ACHN (cell line): ENCODE results near the gene MARVELD1.
"Not testable (repeated sequence)": the region's sequence is repeated elsewhere in the genome, so short reads cannot be mapped to it uniquely, and the experiment has no call there.

Experiments
- DNase-seq: peaks from one replicate; pipeline ENCODE4 v3.0.0-alpha.2; 2015
- in situ Hi-C: cut with HindIII; loops from 2 replicates; pipeline ENCODE4 v1.10.0; 2017; ENCODE audit warnings: low sequenced_read_pairs, low pct_ligation_motif_present, low pct_unique_long_range_greater_than_20kb

Gene MARVELD1

DNA sequence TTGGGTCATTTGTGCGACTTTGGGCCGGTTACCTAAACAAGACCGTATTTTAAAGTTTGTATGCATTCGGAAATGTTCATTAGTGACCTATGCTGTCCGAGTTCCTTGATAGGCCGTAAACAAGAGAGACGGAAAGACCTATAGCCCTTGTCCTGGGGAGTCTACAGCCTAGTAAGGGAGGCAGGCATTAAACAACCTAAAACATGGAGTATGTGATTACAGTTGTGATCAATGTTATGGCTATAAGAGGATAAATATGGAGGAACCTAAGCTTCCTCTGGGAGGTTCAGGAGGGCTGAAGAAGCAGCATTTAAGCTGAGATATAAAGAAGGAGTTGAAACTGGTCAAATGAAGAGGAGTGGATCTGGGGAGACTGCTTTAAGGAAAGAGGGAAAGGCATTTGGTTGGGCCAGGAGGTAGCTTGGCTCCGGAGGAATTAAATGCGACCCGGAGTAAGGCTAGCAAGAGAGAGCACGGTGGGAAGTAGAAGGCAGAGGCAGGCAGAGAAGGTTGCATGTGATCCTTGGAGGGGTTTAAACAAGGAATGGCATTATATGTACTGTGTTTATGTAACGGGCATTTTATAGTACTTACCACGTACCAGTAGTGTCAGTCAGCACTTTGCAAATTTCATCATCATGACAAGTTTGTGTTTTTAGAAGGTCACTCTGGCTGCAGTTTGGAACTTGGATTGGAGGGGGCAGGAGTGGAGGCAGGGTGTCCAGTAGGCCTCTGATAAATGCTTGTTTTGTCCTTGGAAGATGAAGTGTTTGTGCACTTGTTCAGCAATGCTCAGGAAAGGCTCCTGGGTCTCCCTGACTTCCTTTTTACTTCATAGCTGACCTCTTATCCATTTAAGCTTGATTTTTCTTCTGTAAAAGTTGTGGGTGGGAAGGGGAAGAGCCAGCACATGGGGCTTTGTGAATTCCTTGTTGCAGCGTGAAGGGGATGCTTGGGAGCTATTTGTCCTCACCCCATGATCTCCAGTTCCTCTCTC lies 25.4 kb upstream of the MARVELD1 start:
- no peak for DNase-seq
- in situ Hi-C loops, result no loop called here

DNA sequence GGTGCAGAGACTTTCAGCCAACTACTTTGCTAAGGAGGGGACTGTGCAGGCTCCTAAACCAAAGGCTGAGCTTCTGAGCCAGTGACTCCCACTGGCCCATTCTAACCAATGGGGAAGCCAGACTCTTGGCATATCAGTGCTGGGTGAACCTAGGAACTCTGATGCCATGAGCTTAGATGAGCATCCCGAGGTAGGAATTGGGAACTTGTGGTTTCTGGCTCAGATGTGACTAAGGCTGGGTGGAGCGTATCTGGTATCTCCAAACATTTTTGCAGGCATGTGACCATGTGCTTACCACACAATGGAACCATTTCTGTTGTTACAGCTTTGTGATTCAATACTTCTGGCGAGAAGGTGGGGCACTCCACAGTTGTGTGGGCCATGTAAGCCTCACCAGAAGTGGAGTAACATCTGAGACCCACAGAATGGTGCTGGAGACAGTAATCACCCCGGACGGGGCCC lies 23.9 kb upstream of the MARVELD1 start:
- DNase-seq, result peak; percentile 76
- in situ Hi-C loops, result no loop called here

DNA sequence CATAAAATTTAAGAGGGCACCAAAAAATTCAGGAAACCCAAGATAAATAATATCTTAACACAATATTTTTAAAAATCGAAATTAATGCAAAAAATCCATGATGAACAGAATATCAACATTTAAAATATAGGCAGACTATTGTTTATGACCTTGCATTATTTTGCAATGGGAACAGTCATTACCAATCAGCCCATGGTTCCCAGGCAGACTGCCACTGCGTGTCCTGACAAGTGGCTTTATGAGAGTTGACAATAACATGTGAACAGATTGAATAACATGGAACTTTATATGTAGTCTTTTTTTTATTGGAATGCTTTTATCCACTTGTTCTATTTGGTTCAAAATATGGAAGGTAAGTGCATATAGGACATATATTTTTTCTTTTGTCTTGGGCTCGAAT lies 23.4 kb upstream of the MARVELD1 start:
- in situ Hi-C loops, result no loop called here
- no peak for DNase-seq

DNA sequence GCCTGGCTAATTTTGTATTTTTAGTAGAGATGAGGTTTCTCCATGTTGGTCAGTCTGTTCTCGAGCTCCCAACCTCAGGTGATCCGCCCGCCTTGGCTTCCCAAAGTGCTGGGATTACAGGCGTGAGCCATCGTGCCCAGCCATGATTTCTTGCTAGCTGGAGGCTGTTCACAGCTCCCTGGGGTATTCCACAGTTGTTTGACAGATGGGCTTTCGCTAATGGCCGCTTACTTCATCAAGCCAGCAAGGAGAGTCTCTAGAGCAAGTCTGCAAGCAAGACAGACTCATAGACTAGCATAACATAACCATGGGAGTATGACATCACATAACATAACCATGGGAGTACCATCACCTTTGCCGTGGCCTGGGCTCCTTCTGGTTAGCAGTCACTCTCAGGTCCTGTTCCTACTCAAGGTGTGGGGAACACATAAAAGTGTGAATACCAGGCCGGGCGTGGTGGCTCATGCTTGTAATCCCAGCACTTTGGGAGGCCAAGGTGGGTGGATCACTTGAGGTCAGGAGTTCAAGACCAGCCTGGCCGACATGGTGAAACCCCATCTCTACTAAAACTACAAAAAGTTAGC lies 15.4 kb upstream of the MARVELD1 start:
- in situ Hi-C loops, DNase-seq: not testable (repeated sequence)

DNA sequence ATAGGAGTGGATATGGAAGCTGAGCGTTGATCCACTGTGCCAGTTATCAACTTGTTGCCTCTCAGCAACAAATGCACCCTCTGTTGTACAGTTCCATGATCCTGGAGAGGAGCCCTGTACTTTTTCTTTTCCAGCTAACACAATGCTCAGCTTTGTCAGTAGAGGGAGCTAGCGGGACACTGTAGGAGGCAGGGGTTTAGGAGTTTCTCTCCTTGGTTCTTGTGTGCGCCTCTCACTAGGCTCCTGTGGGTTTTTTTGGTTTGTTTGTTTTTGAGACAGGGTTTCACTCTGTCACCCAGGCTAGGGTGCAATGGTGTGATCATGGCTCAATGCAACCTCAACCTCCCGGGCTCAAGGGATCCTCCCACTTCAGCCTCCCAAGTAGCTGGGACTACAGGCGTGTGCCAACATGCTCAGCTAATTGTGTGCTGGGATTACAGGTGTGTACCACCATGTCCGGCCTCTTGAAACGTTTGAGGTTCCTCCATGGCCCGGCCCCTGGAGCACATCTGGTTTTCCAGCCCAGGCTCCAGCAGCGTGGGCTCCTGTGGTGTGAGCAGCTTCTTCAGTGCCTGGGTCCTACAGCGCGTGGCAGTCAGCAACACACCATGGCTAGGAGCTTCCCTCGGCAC lies 12.0 kb upstream of the MARVELD1 start:
- DNase-seq, result peak; percentile 78
- in situ Hi-C loops, result no loop called here

DNA sequence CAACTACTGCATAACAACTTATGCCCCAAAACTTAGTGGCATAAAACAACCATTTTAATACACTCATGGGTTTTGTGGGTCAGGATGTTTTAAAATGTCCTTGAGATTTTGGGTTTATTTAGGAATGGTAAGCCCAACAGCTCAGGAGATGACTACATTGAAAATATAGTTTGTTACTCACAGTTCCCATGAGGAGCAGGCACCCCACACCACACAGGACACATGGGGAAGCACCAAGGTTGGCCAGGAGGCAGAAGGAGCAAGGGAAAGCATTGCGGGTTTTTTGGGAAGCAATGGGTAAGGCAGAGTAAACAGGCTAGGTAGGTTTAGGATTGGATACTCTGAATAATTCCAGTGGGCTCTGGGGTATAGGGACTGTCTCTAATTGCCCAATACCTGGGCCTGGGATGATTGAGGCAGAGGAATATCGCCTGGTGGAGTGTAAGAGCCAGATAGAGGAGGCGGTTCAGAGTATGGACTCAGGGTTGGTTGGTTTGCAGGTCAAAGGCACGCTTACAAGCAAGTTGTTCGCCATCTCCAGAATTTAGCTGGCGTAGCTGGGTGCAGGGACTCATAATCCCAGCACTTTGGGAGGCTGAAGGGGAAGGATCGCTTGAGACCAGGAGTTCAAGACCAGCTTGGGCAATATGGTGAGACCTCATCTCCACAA lies 10.0 kb upstream of the MARVELD1 start:
- no peak for DNase-seq
- in situ Hi-C loops, result no loop called here

DNA sequence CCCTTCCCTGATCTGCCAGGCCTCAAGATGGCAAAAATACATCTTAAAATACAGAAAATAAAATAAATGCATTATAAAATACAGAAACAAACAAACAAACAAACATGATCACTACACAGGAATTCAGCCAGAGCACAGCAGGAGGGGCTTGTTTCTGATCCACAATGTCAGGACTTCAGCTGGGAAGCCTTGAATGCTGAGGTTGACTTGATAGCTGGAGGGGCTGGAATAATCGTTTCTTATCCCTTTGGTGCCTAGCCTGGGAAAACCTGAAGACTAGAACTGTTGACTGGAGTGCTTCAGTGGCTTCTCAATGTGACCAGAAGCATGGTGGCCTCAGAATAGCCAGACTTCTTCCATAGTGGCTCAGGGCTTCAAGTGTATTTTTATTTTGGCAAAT lies 9.2 kb upstream of the MARVELD1 start:
- in situ Hi-C loops, result no loop called here
- no peak for DNase-seq

DNA sequence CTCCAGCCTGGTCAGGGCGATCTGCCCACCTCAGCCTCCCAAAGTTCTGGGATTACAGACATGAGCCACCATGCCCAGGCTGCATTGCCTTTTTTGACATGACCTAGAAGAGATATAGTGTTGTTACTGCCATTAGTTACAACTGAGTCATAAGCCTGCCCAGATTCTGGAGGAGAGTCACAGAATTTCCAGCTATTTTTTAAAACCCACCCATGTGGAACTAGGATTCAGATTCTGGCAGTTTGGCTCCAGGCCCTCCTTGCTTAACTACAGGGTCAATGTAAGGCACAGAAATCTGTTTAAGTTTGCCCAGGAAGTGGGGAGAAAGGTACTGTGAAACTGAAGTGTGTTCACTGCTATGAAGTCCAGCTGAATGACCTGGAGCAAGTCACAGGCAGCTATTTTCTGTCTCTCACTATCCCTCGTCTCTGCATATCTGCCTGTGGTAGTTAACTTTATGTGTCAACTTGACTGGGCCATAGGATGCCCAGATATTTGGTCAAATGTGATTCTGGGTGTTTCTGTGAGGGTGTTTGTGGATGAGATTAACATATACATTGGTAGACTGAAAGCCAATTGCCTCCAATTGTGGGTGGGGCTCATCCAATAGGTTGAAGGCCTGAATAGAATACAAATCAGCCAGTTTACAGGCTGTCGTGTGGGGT lies 8.4 kb upstream of the MARVELD1 start:
- in situ Hi-C loops, result no loop called here

DNA sequence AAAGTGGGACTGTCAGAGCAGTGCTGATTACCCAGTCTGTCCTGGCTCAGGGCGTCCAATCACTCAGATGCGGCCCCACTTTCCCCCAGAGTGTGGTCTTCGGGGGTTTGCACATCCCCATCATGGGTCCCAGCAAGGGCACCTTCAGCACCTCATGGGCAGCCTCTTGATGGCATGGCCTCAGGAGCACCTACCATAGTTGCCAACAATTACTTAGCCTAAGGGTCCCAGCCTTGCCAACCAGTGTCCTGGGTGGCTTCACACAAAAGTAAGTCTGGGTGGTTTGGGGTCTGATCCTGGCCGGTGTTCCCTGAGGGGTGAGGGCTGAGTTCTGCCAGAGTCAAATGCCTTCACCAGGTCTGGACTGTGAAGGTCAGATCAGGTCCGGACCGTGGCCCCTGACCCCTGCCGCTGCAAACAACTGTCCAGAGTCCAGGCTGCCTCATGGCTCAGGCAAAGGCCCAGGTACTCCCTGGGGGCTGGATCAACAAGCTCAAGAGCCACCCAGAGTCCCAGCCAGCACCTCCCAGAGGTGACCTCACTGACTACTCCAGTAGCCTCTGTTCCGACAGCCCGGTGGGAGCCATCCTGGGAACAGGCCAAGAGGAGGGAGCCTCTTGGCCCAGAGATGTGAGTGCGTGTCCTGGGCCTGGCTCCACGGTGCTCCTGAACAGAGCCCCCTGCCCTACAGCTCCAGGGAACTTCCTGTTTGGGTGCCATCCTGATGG lies 6.2 kb upstream of the MARVELD1 start:
- in situ Hi-C loops, result no loop called here
- no peak for DNase-seq

More for the DNA sequence above, 8.4 kb upstream of the MARVELD1 start:
- DNase-seq, result no peak

DNA sequence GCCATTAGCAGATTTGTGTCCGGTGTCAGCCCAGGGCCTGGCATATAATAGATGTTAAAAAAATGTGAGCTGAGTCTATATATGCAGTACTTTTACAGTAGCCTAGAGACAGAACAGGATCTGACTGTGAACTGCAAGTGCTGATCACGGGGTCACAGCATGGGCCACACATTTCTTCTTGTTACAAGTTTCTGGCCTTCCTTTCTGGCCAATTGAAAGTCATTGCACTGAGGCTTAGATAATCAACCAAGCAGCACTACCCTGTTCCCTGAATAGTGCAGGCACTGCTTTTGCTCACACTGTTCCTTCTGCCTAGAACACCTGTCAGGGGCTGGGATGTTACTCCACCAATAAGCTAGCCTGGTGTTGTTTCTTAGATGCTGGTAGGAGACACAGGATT lies 5.4 kb upstream of the MARVELD1 start:
- DNase-seq, result no peak
- in situ Hi-C loops, result no loop called here

DNA sequence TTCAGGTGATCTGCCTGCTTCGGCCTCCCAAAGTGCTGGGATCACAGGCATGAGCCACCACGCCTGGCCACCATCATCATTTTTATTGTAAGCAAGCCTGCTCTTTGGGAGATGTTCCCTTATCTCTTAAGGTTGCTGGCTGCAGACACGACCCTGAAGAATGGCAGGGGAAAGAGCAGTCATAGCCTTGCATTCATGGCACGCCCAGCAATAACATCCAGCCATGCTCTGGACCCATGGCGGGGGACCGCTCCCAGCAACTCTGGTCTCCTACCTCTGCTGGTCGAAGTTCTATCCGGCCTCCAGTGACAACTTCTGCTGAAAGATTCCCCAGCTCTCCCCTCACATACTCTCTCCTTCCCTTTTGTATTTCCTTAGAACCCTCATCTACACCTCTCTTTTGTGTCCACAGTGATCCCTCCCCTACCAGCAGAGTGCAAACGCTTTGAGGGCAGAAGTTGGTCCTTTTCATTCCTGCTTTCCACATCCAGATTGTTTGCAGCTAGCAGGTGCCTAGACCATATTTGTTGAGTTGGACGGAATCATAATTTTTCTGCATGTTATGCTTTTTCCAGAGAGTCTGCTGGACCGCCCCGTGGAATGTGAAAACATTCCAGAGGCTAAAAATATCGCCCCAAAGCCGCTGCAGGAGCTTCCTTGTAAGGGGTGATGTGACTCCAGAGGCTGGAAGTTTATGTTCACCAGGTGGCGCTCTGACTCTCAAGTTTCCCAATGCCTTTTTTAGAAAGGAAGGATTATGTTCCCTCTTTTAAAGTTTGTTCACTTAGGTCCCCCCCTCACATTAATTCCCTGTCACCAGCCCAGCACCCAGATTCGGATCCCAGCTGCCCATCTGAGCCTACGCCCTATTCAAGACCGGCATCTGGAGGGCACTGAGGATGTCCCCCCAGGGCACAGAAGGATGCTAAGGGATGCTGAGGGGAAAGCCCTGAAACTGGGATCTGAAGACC lies 4.3 kb upstream of the MARVELD1 start:
- DNase-seq, result peak; percentile 73
- in situ Hi-C loops, result no loop called here

DNA sequence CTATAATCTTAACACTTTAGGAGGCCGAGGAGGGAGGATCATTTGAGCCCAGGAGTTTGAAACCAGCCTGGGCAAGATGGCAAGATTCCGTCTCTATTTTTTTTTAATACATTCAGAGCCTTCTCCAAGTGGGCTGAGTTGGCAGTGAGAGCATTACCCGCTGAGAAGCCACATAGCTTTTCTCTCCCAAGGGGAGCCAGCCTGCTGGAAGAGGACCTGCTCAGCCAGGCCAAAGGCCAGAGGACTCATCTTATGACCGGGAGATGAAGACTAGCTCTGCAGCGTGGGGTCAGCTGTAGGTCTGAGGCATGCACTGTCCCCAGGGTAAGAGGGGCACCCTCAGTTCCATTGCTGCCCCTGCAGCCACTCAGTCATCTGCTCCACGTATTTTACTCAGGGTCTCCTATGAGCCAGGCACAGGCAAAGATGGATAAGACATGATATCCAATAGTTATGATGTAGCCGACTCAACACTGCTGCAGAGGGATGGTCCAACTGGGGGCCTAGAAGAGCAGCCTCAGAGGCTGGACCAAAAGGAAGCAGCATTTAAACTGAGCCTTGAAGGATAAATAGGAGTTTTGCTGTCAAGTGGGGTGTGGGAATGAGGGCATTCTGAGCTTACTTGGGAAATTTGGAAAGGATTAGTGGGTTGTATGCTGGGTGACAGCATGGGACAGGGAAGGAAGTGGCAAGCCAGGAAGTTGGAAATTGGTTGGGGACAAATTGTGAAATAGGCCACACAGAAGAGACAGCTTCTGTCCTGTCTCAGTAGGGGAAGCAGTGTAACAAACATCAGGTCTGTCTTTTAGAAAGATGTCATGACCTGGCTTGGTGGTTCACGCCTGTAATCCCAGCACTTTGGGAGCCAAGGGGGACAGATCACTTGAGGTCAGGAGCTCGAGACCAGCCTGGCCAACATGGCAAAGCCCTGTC lies 1.6 kb upstream of the MARVELD1 start:
- DNase-seq, result no peak
- in situ Hi-C loops, result no loop called here

DNA sequence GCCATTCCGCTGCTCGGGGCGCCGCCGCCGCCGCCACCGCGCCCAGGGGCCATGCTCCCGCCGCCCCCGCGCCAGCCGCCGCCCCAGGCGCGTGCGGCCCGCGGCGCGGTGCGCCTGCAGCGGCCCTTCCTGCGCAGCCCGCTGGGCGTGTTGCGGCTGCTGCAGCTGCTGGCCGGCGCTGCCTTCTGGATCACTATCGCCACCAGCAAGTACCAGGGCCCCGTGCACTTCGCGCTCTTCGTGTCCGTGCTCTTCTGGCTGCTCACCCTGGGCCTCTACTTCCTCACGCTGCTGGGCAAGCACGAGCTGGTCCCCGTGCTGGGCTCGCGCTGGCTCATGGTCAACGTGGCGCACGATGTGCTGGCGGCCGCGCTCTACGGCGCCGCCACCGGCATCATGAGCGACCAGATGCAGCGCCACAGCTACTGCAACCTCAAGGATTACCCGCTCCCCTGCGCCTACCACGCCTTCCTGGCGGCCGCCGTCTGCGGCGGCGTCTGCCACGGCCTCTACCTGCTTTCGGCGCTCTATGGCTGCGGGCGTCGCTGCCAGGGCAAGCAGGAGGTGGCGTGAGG lies 383 bp downstream of the MARVELD1 start:
- peak; percentile 78 for DNase-seq
- in situ Hi-C loops, result no loop called here

DNA sequence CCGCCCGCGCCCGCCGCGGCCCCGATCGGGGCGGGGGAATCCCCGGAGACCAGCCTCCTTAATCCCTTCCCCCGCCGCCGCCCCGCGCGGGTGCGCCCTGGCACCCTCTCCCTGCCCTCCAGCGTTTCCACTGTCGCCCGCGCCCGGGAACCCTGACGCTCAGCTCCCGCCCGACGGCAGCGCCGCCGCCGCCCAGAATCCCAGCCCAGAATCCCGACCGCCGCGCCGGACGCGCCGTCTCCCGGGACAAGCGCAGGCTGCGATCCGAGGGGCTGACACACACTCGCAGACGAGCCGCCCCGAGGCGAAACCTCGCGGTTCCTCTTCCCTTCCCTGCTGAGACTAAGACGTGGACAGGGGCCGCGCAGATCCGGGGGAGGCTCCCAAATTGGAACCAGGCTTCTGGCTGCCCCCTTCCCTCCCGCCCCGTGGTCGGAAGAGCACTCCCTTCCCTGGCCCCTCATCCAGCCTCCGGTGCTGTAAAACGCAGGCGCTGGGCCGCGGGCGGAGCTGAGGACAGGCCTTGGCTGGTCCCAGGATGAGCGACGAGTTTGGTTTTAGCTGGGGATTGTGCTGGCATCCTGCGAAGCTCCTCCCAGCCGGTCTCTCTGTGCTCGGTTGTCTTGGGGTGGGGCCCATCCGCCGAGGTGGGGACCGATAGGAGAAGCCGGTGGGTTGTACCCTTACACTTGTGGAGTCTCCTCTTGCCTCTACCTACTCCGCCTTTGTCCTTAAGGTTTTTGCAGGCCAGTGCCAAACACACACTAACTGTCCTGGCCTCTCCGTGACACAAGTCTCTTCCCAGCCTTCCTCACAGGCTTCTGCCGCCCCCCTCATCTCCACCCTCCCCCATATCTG lies 1.1 kb downstream of the MARVELD1 start:
- DNase-seq, result peak; percentile 59
- in situ Hi-C loops, result no loop called here
